Posterior vena cava (tissue), 2 donors: ENCODE results near the gene ENPEP. TPM values are rescaled to one million over a fixed set of nuclear protein-coding genes. Genes with fewer than 3 reads are reported as not detected.
"Not testable (repeated sequence)": the region's sequence is repeated elsewhere in the genome, so short reads cannot be mapped to it uniquely, and the experiment has no call there.

Source experiments
- DNase-seq: peaks from one replicate; pipeline ENCODE4 v3.0.0-alpha.2; 2020; ENCODE audit warnings: low spot score
- intact Hi-C, 2 donors: fragments of 100-400 bp; cut with DNase I; formaldehyde crosslinking; loops; one replicate each; pipeline versions ENCODE4 v1.14.1 to v1.14.2; 2022 to 2023
- long read RNA-seq, 2 donors: library from polyadenylated mRNA; unstranded; transcript quantifications; one replicate each; pipeline ENCODE4 v2.0.0, GENCODE V29; 2020 to 2021
- total RNA-seq, 2 donors: library from RNA; stranded (reverse); fragmentation: NEBNext Ultra II Directional; extraction: Animal tissue kit (Norgen Biotek cat#: 25700); gene quantifications; one replicate each; pipeline ENCODE4 v1.2.1, GENCODE V29; 2021
- donor health status: DM: yes; HTN: yes; CAD: no.
- donor health status: DM: yes; HTN: yes; CAD: no.

ENPEP gene
- total RNA-seq: 1 to 10 TPM; 3.1 to 5.7 TPM
- long read RNA-seq, donor 1, full-length matches to known transcripts: 2 of 4 reads
- long read RNA-seq, donor 1, partial matches to known transcripts: 2 of 4 reads
- long read RNA-seq, donor 1, other reads (novel, unspliced or antisense): 0 of 4 reads
- long read RNA-seq, donor 2, full-length matches to known transcripts: 1 of 2 reads
- long read RNA-seq, donor 2, partial matches to known transcripts: 1 of 2 reads
- long read RNA-seq, donor 2, other reads (novel, unspliced or antisense): 0 of 2 reads

GRCh38 chr4:110475881-110476818 is at the start of gene ENPEP:
Gene ENPEP (plus strand): TSS chr4:110476155. CDS start chr4:110476415, 260 bp downstream.
- intact Hi-C loops: no loop called here
- no peak for DNase-seq

- DNase-seq, intact Hi-C loops: not testable (repeated sequence)
These were observed 44.1 kb upstream of the ENPEP start for GRCh38 chr4:110431805-110432204.

- intact Hi-C loops: not testable (repeated sequence)
These were observed 38.7 kb upstream of the ENPEP start for GRCh38 chr4:110437292-110437691.

DNA sequence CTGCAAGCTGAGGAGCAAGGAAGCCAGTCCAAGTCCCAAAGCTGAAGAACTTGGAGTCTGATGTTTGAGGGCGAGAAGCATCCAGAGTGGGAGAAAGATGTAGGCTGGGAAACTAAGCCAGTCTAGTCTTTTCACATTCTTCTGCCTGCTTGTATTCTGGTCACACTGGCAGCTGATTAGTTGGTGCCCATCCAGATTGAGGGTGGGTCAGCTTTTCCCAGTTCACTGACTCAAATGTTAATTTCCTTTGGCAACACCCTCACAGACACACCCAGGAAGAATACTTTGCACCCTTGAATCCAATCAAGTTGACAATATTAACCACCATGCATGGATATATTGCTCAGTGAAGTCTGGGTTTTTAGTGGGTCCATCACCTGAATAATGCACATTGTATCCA is 36.7 kb upstream of the ENPEP start:
- DNase-seq, intact Hi-C loops: not testable (repeated sequence)

More at GRCh38 chr4:110437292-110437691, 38.7 kb upstream of the ENPEP start:
- DNase-seq: not testable (repeated sequence)

DNA sequence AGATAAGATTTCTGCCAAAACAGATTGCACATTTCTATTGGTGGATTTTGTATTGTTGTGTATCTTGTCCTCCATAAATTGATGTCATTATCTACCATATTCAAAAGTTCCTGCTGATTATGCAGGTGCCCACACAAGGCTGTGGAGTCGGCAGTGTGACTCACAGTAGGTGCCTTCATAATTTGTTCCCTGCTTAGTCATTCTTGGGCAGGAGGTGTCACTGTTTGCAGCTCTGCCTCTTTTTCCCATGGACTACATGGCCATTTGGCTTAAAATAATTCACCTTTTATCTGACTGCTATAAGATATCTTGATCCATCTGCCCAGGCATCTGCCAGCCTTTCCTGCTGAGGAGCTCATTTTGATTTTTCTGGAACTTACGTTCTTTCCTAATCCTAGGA is 33.6 kb upstream of the ENPEP start:
- no peak for DNase-seq
- intact Hi-C loops: no loop called here

- no peak for DNase-seq
- intact Hi-C loops: no loop called here
These were observed 33.2 kb upstream of the ENPEP start for GRCh38 chr4:110442788-110443187.

- no peak for DNase-seq
- intact Hi-C loops: no loop called here
These were observed 26.0 kb upstream of the ENPEP start for GRCh38 chr4:110449947-110450346.

DNA sequence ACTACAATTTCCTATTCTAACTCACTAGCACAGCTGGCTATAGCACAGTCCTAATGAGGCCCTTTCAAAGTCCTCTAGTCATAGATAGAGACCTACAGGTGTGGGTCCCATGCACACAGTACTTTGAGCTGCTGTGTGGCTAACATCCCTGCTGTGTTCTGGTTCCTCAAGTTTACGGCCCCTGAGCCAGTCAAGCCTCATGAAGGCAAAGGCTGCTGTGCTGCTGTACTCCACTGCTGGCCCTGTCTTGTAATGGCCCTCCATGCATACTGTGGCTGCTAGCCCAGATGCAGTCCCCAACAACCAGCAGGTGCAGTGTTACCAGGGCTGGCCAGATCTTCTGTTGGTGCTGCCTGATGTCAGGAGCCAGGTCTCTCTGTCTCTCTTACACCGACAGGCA is 23.4 kb upstream of the ENPEP start:
- intact Hi-C loops: no loop called here
- no peak for DNase-seq

DNA sequence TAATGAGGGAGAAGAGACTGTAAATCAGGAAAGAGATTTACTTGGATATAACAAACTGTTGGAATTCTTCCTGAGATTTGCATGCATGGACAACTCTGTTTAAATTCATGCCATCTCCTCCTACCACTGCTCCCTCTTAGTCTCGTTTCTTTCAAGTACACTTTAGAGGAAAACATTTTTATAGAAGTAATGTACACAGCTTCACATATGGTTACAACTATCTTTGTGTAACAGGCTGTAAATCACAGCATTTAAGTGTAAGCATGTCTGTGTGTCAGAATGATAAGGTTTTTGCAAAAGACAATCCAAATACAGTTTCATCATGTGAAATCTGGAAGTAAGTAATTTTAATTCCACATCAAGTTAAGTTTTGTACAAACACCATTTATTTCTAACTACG is 21.5 kb upstream of the ENPEP start:
- intact Hi-C loops: no loop called here
- DNase-seq: no peak

GRCh38 chr4:110458494-110459266 is 17.3 kb upstream of the ENPEP start:
- intact Hi-C loops: no loop called here
- DNase-seq: no peak

- DNase-seq: no peak
- intact Hi-C loops: no loop called here
These were observed 15.7 kb upstream of the ENPEP start for GRCh38 chr4:110460074-110460746.

DNA sequence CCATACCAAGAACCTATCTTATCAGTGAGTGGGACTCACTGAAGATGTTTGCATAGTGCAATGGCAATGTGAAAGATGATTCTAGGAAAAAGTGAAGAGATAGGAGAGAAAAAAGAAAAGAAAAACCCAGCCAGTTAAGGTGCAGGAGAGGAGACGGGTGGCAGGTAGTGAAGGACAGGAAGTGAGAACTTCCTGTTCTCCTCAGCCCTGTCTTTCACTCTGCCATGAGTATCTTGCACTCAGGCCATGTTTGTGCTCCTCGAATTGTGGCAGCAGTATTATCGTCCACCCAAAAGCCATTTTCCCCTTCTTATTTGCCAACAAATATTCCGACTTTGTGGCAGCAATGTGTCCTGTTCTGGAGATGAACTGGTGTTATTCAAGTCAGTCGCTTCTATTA is 8.6 kb upstream of the ENPEP start:
- no peak for DNase-seq

GRCh38 chr4:110472583-110473329 is 3.2 kb upstream of the ENPEP start:
- intact Hi-C loops: no loop called here

More for the DNA sequence above, 8.6 kb upstream of the ENPEP start:
- intact Hi-C loops: no loop called here

GRCh38 chr4:110474481-110474880 is 1.5 kb upstream of the ENPEP start:
- no peak for DNase-seq
- intact Hi-C loops: no loop called here

More at GRCh38 chr4:110472583-110473329, 3.2 kb upstream of the ENPEP start:
- DNase-seq: no peak

- intact Hi-C loops, DNase-seq: not testable (repeated sequence)
These were observed 875 bp upstream of the ENPEP start for GRCh38 chr4:110475080-110475479.

GRCh38 chr4:110477836-110478235 is 1.9 kb downstream of the ENPEP start:
- intact Hi-C loops: no loop called here
- DNase-seq: no peak

- DNase-seq: no peak
- intact Hi-C loops: no loop called here
These were observed 4.1 kb downstream of the ENPEP start for GRCh38 chr4:110480031-110480549.

GRCh38 chr4:110480746-110481271 is 4.9 kb downstream of the ENPEP start:
- intact Hi-C loops: no loop called here
- no peak for DNase-seq
